HepG2 (cell line): ENCODE measurements around the gene FBXO7. TPM values are rescaled to one million over a fixed set of nuclear protein-coding genes. Genes with fewer than 3 reads are reported as not detected.

Experiments used
- FOXK1 ChIP-seq: sonication (generic); formaldehyde crosslinking; IDR thresholded peaks from 2 replicates; pipeline ENCODE4 v1.4.0; 2020; ENCODE audit warnings: low read depth, missing genetic modification reagents, borderline replicate concordance
- MNT ChIP-seq: fragments of 450-650 bp; IDR thresholded peaks from 2 replicates; pipeline ENCODE4 v1.6.1; 2016
- PLRG1 ChIP-seq: fragments of 450-650 bp; conservative IDR thresholded peaks from 2 replicates; pipeline ENCODE4 v1.6.1; 2016
- THYN1 ChIP-seq: sonication (generic); formaldehyde crosslinking; IDR thresholded peaks from 2 replicates; pipeline ENCODE4 v1.8.1; 2023; ENCODE audit warnings: low read depth, mild to moderate bottlenecking, moderate library complexity, missing genetic modification reagents, borderline replicate concordance
- YEATS2 ChIP-seq: sonication (generic); formaldehyde crosslinking; IDR thresholded peaks from 2 replicates; pipeline ENCODE4 v1.4.0; 2020; ENCODE audit warnings: missing genetic modification reagents, borderline replicate concordance
- ZBTB44 ChIP-seq: sonication (generic); formaldehyde crosslinking; IDR thresholded peaks from 2 replicates; pipeline ENCODE4 v1.4.0; 2020; ENCODE audit warnings: missing genetic modification reagents
- ZKSCAN8 ChIP-seq: IDR thresholded peaks from 2 replicates; pipeline ENCODE4 v1.6.1; 2016; ENCODE audit warnings: borderline replicate concordance, missing genetic modification reagents, missing compliant biosample characterization
- ZNF451 ChIP-seq: sonication (generic); formaldehyde crosslinking; IDR thresholded peaks from 2 replicates; pipeline ENCODE4 v1.5.0; 2020; ENCODE audit warnings: mild to moderate bottlenecking, missing genetic modification reagents
- ZSCAN5A ChIP-seq: sonication (generic); formaldehyde crosslinking; IDR thresholded peaks from 2 replicates; pipeline ENCODE4 v1.8.0; 2022; ENCODE audit warnings: mild to moderate bottlenecking, missing genetic modification reagents, borderline replicate concordance
- polyA plus RNA-seq, 8 experiments: library from polyadenylated mRNA; depleted of rRNA in 3 of 8; stranded (reverse) in 7 of 8; unstranded in 1 of 8; fragments of >200 nt; fragmentation: Illumina TruSeq in 4 of 8; extraction: Trizol in 4 of 8; gene quantifications; 2 replicates each; pipeline versions ENCODE4 v1.2.1 to v1.2.3, GENCODE V29; 2011 to 2016; ENCODE audit warnings: low read depth in 4 of 8, missing spikeins in 1 of 8, mixed read lengths in 1 of 8; ENCODE audit not compliant: insufficient read depth in 1 of 8
- total RNA-seq, 5 experiments: library from RNA; depleted of rRNA; stranded (reverse); fragments of >200 nt; fragmentation: Illumina TruSeq; extraction: Trizol; gene quantifications; 2 replicates each; pipeline ENCODE4 v1.2.3, GENCODE V29; 2016; ENCODE audit warnings: low read depth in 1 of 5
- TF ChIP-seq, protein P1 (sequence below), 2 experiments: fragments of 450-650 bp in 1 of 2; sonication (generic) in 1 of 2; formaldehyde crosslinking in 1 of 2; IDR thresholded peaks; 2 replicates each; pipeline versions ENCODE4 v1.6.1 to v1.8.0; 2016 to 2022; ENCODE audit warnings: antibody characterized with exemption in 1 of 2, mild to moderate bottlenecking in 1 of 2, missing genetic modification reagents in 1 of 2
- TF ChIP-seq, protein P2 (sequence below): sonication (generic); formaldehyde crosslinking; IDR thresholded peaks from 2 replicates; pipeline ENCODE4 v1.4.0; 2020; ENCODE audit warnings: missing genetic modification reagents

Gene FBXO7
- total and polyA plus RNA-seq, 2 of the 13 experiments (the other 11 are each of a cell fraction or from before 2014, with no cell fraction given), result 105 to 172 TPM

DNA sequence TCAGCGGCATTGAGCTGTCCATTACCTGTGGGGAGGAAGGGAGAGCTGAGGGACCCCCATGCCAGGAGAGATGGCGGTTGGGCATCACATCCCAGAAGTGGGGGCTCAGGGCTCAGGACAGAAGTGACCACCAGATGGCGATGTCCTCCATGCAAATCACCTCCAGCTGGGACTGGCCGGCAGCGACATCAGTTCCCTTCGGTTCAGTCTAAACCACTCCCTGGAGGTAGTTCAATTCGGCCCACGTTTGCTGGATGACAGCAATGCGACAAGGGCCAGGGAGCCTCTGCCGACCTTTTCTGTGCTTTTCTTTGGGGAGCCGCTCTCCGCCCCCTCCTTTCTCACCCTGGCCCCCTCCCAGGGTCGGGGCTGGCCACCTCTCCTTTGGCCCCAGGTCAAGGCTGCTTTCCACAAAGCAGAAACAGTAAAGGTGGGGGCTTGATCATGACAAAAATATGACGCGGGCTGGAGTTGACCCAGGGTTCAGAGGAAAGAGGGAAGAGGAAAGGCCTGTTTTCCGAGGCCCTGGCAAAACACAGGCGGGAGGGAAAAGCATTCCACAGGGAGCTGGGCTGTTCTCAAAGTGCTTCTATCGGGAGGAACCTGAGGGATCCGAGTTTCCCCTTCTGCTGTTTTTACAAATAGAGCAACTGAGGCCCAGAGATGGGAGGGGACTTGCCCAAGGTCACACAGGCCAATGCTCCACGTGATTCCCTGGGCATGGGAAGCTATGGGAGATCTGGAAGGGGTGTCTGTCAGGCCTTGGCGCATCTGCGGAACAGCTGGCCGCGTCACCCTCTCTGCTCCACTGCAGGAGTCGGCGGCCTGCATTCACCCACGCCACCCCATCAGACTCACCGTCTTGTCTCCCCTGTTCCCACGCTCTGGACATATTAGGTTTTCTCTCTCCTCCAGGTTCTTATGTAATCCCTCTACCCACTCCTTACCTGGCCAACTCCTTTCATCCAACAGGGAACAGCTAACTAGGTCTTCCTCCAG lies 54.7 kb downstream of the FBXO7 start (continued):
- TF ChIP-seq ZKSCAN8 (CRISPR knock-in tag) (peak; percentile 28; the same call in 1 of the 2 replicates), ZBTB44 (CRISPR knock-in tag) (no peak), FOXK1 (CRISPR knock-in tag) (no peak), ZNF451 (CRISPR knock-in tag) (peak; percentile 55; the same call in 1 of the 2 replicates), ZSCAN5A (CRISPR knock-in tag) (no peak), THYN1 (CRISPR knock-in tag) (no peak), PLRG1 (no peak), YEATS2 (CRISPR knock-in tag) (no peak), MNT (no peak)
- TF ChIP-seq, protein P1, sequence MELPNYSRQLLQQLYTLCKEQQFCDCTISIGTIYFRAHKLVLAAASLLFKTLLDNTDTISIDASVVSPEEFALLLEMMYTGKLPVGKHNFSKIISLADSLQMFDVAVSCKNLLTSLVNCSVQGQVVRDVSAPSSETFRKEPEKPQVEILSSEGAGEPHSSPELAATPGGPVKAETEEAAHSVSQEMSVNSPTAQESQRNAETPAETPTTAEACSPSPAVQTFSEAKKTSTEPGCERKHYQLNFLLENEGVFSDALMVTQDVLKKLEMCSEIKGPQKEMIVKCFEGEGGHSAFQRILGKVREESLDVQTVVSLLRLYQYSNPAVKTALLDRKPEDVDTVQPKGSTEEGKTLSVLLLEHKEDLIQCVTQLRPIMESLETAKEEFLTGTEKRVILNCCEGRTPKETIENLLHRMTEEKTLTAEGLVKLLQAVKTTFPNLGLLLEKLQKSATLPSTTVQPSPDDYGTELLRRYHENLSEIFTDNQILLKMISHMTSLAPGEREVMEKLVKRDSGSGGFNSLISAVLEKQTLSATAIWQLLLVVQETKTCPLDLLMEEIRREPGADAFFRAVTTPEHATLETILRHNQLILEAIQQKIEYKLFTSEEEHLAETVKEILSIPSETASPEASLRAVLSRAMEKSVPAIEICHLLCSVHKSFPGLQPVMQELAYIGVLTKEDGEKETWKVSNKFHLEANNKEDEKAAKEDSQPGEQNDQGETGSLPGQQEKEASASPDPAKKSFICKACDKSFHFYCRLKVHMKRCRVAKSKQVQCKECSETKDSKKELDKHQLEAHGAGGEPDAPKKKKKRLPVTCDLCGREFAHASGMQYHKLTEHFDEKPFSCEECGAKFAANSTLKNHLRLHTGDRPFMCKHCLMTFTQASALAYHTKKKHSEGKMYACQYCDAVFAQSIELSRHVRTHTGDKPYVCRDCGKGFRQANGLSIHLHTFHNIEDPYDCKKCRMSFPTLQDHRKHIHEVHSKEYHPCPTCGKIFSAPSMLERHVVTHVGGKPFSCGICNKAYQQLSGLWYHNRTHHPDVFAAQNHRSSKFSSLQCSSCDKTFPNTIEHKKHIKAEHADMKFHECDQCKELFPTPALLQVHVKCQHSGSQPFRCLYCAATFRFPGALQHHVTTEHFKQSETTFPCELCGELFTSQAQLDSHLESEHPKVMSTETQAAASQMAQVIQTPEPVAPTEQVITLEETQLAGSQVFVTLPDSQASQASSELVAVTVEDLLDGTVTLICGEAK (IDR thresholded peaks at IDR 0.05), result no peak
- TF ChIP-seq, protein P1 (CRISPR knock-in tag; IDR thresholded peaks at IDR 0.05), result no peak
- TF ChIP-seq, protein P2, sequence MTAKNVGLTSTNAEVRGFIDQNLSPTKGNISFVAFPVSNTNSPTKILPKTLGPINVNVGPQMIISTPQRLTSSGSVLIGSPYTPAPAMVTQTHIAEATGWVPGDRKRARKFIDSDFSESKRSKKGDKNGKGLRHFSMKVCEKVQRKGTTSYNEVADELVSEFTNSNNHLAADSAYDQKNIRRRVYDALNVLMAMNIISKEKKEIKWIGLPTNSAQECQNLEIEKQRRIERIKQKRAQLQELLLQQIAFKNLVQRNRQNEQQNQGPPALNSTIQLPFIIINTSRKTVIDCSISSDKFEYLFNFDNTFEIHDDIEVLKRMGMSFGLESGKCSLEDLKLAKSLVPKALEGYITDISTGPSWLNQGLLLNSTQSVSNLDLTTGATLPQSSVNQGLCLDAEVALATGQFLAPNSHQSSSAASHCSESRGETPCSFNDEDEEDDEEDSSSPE (CRISPR knock-in tag), result peak; percentile 42; the same call in 1 of the 2 replicates
